Effector memory CD4-positive, alpha-beta T cell (primary cell): ENCODE data around the gene ARHGEF18.
A peak's percentile ranks its signal among the peaks of the same experiment; 100 is the strongest.
"Not testable (repeated sequence)": the region's sequence is repeated elsewhere in the genome, so short reads cannot be mapped to it uniquely, and the experiment has no call there.

Experiments used
- DNase-seq, 3 donors: peaks; one replicate each; pipeline ENCODE4 v3.0.0-alpha.2; 2020
- H3K27ac ChIP-seq: 2 replicates; pipeline ENCODE4 v1.7.0; 2013; ENCODE audit warnings: mild to moderate bottlenecking, low read length, moderate library complexity; ENCODE audit not compliant: insufficient read depth, poor library complexity, severe bottlenecking
- H3K27me3 ChIP-seq: replicated peaks from 2 replicates; pipeline ENCODE4 v1.7.0; 2013; ENCODE audit warnings: mild to moderate bottlenecking, low read length; ENCODE audit not compliant: insufficient read depth, control insufficient read depth, poor library complexity, severe bottlenecking
- H3K36me3 ChIP-seq: 2 replicates; pipeline ENCODE4 v1.7.0; 2013; ENCODE audit warnings: mild to moderate bottlenecking, low read length, moderate library complexity; ENCODE audit not compliant: control insufficient read depth, insufficient read depth
- H3K4me1 ChIP-seq: 2 replicates; pipeline ENCODE4 v1.7.0; 2013; ENCODE audit warnings: low read length, mild to moderate bottlenecking; ENCODE audit not compliant: control insufficient read depth, insufficient read depth, poor library complexity, severe bottlenecking
- H3K4me3 ChIP-seq: 2 replicates; pipeline ENCODE4 v1.7.0; 2013; ENCODE audit warnings: low read length, low read depth, mild to moderate bottlenecking; ENCODE audit not compliant: insufficient read depth, poor library complexity, severe bottlenecking
- H3K9me3 ChIP-seq: 2 replicates; pipeline ENCODE4 v1.7.0; 2013; ENCODE audit warnings: mild to moderate bottlenecking, low read length, moderate library complexity; ENCODE audit not compliant: control insufficient read depth

Gene ARHGEF18

GRCh38 chr19:7346997-7347396 is 1.7 kb upstream of the ARHGEF18 start:
- Histone ChIP-seq H3K27ac (peak overlapping the region; percentile 79), H3K4me1 (peaks cover 27% of the 10 kb centered on the region), H3K4me3 (peak overlapping the region; percentile 60)
- H3K36me3 ChIP-seq, DNase-seq, H3K9me3 ChIP-seq, H3K27me3 ChIP-seq: not testable (repeated sequence)

GRCh38 chr19:7349231-7349591 is 474 bp downstream of the ARHGEF18 start:
- Histone ChIP-seq H3K4me1 (peaks cover 32% of the 10 kb centered on the region), H3K27ac (peak overlapping the region; percentile 67), H3K36me3 (peaks cover 7% of the 10 kb centered on the region), H3K4me3 (peak overlapping the region; percentile 71), H3K27me3 (no peaks in the 10 kb centered on the region), H3K9me3 (no peaks in the 10 kb centered on the region)
- DNase-seq = no peak

- H3K27ac ChIP-seq = peak overlapping the region; percentile 67
- peaks cover 30% of the 10 kb centered on the region for H3K4me1 ChIP-seq
- no peaks in the 10 kb centered on the region for H3K27me3 ChIP-seq
- H3K4me3 ChIP-seq = peak overlapping the region; percentile 71
- H3K9me3 ChIP-seq = no peaks in the 10 kb centered on the region
- peak in 2 of 3 donors; percentile 25 to 39 for DNase-seq
- peaks cover 16% of the 10 kb centered on the region for H3K36me3 ChIP-seq
Measured at GRCh38 chr19:7349961-7350711, 1.4 kb downstream of the ARHGEF18 start.

GRCh38 chr19:7351861-7352260 is 3.1 kb downstream of the ARHGEF18 start:
- peaks cover 28% of the 10 kb centered on the region for H3K4me1 ChIP-seq
- peaks cover 30% of the 10 kb centered on the region for H3K36me3 ChIP-seq
- no peak overlapping the region for H3K4me3 ChIP-seq
- no peaks in the 10 kb centered on the region for H3K27me3 ChIP-seq
- DNase-seq = no peak
- no peak overlapping the region for H3K27ac ChIP-seq
- no peaks in the 10 kb centered on the region for H3K9me3 ChIP-seq

DNA sequence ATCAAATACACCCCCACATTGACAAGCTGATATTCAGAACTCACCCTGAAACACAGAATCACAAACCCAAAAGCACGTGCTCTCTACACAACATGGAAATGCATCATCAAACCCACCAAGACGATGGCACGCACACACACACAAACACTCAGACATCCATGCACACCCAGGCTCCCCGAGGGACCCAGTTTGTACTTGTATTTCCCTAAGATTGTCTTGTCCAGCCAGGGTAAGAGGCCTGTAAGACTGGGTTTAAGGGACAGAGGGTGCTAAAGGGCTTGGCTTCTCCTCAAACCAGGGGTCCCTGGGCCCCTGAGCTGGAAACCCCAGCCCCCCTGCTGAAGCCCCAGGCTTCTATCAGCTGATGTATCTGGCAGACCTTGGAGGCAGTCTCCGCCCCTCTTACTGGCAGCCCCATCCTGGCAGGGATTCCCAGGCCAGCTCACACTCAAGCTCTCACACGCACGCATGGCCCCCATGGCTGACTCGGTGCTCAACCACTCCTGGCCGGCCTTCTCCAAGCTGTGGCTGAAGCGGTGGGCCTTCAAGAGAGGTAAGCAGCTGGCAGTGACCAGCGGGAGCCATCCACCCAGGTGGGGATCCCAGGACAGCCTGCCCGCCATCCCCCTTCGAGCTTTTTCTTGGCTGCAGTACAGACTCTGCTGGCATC is 6.5 kb downstream of the ARHGEF18 start:
- H3K27ac ChIP-seq = peak overlapping the region; percentile 11
- no peaks in the 10 kb centered on the region for H3K27me3 ChIP-seq
- peaks cover 36% of the 10 kb centered on the region for H3K4me1 ChIP-seq
- no peaks in the 10 kb centered on the region for H3K9me3 ChIP-seq
- H3K36me3 ChIP-seq = peaks cover 39% of the 10 kb centered on the region
- no peak for DNase-seq
- no peak overlapping the region for H3K4me3 ChIP-seq

GRCh38 chr19:7355871-7356270 is 7.1 kb downstream of the ARHGEF18 start:
- peaks cover 45% of the 10 kb centered on the region for H3K36me3 ChIP-seq
- no peaks in the 10 kb centered on the region for H3K27me3 ChIP-seq
- DNase-seq = no peak
- no peaks in the 10 kb centered on the region for H3K9me3 ChIP-seq
- no peak overlapping the region for H3K4me3 ChIP-seq
- H3K27ac ChIP-seq = no peak overlapping the region
- H3K4me1 ChIP-seq = peaks cover 36% of the 10 kb centered on the region

DNA sequence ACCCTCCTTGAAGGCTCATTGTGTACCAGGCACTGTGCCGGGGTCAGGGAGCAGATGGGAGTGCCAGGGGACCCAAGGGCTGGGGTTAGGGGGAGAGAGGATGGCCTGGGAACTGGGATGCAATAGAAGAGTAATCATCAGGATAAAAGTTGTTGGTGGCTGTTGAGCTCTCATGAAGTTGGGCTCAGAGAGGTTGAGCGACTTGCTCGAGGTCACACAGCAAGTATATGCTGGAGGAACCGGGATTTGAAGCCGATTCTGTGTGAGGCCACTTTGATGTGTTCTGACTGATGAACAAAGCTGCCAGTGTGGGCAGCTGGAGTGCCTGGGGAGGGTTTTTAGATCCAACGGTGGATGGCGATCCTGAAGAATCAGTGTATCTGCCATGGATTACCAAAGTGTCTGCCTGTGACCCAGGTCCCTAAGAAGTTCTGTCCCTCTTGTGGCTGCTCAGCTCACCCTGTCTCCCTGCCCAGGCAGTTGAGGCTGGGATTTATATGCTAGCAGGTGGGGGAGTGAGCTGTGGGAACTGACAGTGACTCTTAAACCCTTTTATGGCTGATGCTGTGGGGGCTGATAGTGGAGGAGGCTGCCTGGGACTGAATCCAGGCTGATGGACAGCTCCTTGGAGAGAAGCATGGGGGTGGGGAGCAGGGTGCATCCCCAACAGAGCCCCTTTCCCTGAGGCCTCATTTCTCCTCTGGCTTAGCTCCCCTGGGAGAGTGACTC is 8.3 kb downstream of the ARHGEF18 start:
- no peak overlapping the region for H3K4me3 ChIP-seq
- no peaks in the 10 kb centered on the region for H3K27me3 ChIP-seq
- peak overlapping the region; percentile 21 for H3K27ac ChIP-seq
- H3K9me3 ChIP-seq = no peaks in the 10 kb centered on the region
- peaks cover 46% of the 10 kb centered on the region for H3K36me3 ChIP-seq
- no peak for DNase-seq
- peaks cover 36% of the 10 kb centered on the region for H3K4me1 ChIP-seq

DNA sequence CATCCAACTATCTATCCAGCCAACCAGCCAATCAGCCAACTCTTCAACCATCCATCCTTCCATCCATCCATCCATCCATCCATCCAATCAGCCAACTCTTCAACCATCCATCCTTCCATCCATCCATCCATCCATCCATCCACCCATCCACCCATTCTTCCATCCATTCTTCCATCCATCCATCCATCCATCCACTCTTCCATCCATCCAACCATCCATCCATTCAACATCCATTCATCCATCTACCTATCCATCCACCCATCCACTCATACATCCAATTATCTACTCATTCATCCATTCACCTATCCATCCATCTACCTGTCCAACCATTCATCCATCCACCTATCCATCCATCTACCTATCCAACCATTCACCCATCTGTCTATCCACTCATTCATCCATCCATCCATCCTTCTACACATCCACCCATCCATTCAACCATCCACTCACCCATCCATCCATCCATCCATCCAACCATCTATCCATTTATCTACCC is 9.4 kb downstream of the ARHGEF18 start:
- Histone ChIP-seq H3K9me3 (no peaks in the 10 kb centered on the region), H3K4me1 (peaks cover 36% of the 10 kb centered on the region), H3K36me3 (peaks cover 54% of the 10 kb centered on the region), H3K27ac (no peak overlapping the region), H3K27me3 (no peaks in the 10 kb centered on the region), H3K4me3 (no peak overlapping the region)
- DNase-seq = no peak

DNA sequence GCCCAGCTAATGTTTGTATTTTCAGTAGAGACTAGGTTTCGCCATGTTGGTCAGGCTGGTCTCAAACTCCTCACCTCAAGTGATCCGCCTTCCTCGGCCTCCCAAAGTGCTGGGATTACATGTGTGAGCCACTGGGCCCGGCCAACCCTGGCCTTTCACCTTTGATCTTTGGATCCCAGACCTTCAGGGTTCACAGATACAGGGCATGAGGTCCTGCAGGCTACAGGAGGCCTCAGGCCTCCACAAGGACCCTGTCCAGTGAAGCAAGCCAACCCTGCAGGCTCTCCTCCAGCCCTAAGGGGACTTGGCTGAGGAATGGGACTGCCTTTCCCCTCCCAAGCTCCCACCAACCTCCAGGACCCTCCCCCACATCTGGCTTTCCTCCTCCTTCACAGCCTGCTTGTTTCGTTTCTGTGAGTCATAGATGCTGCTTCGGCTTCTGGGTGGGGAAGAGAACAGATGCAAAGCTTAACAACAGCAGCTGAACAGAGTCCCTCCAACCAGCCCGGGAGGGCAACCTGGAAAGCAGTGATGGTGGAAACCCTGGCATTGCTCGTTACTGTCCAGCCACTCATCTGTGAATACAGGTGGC is 11.8 kb downstream of the ARHGEF18 start:
- no peak overlapping the region for H3K4me3 ChIP-seq
- H3K4me1 ChIP-seq = peaks cover 25% of the 10 kb centered on the region
- no peaks in the 10 kb centered on the region for H3K27me3 ChIP-seq
- no peaks in the 10 kb centered on the region for H3K9me3 ChIP-seq
- DNase-seq = no peak
- peaks cover 64% of the 10 kb centered on the region for H3K36me3 ChIP-seq
- H3K27ac ChIP-seq = no peak overlapping the region
